Mucosa of descending colon (tissue), 3 donors: ENCODE measurements around the gene FSTL5. TPM values are rescaled to one million over a fixed set of nuclear protein-coding genes. Genes with fewer than 3 reads are reported as not detected.

Source experiments
- ATAC-seq: fragments of 200-7000 bp; cut with Tn5 transposase; one replicate; pipeline ENCODE4 v1.9.1; 2020; ENCODE audit warnings: mild to moderate bottlenecking, moderate library complexity
- DNase-seq, 3 donors: peaks; one replicate each; pipeline ENCODE4 v3.0.0-alpha.2; 2020
- H3K36me3 ChIP-seq: fragments of 200-600 bp; one replicate; pipeline ENCODE4 v1.8.0; 2021; ENCODE audit warnings: low read depth, mild to moderate bottlenecking
- H3K4me1 ChIP-seq: fragments of 200-600 bp; one replicate; pipeline ENCODE4 v1.8.0; 2021; ENCODE audit warnings: low read depth, mild to moderate bottlenecking
- H3K4me3 ChIP-seq: fragments of 200-600 bp; one replicate; pipeline ENCODE4 v1.8.0; 2021; ENCODE audit warnings: mild to moderate bottlenecking
- H3K9me3 ChIP-seq: fragments of 200-600 bp; one replicate; pipeline ENCODE4 v1.8.0; 2021; ENCODE audit warnings: mild to moderate bottlenecking
- intact Hi-C, 2 donors: fragments of 100-400 bp; cut with DNase I in 1 of 2; cut with micrococcal nuclease in 1 of 2; formaldehyde crosslinking; loops; one replicate each; pipeline versions ENCODE4 v1.11.0 to v1.11.1; 2022; cut with DNase I, micrococcal nuclease
- total RNA-seq, 3 donors: library from RNA; stranded (reverse); fragmentation: NEBNext Ultra II Directional in 2 of 3; extraction: Animal tissue kit (Norgen Biotek cat#: 25700) in 2 of 3; gene quantifications; one replicate each; pipeline versions ENCODE4 v1.2.1 to v1.2.4, GENCODE V29; 2021 to 2023
- TF ChIP-seq, protein P1 (sequence below): fragments of 200-600 bp; IDR thresholded peaks from one replicate; pipeline ENCODE4 v1.8.0; 2022; ENCODE audit warnings: antibody characterized with exemption, mild to moderate bottlenecking
- donor health status: DM: no; HTN: no; CAD: no; lungs with moderate emphysema.
- donor health status: DM: no; HTN: no; CAD: no.
- donor health status: DM: no; HTN: yes; CAD: no.

Gene FSTL5
- total RNA-seq, 3 donors from 2014 or later, result 1.8 TPM; not detected in 2

DNA sequence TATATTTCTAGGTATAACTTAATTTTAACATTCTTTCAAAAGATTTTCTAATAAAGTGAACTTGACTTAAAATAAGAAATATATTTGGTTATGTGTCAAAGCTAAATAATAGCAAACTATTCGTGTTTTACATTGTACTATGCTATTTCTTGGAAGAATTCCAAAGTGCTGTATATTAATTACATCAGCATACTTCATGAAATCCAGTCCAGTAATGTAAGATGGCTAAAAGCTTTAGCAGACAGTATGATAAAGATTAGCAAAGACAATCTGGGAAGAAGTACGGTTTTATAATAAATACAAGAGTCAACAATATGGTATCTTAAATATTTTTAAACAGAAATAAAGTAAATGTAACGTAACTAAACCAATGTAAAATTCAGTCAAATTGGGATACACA is 125.7 kb downstream of the FSTL5 start:
- ATAC-seq (no peak), DNase-seq (no peak)
- H3K36me3 ChIP-seq, result no peaks in the 10 kb centered on the region
- intact Hi-C loops, result no loop called here
- H3K9me3 ChIP-seq, result no peaks in the 10 kb centered on the region
- no peak overlapping the region for H3K4me3 ChIP-seq
- TF ChIP-seq, protein P1, sequence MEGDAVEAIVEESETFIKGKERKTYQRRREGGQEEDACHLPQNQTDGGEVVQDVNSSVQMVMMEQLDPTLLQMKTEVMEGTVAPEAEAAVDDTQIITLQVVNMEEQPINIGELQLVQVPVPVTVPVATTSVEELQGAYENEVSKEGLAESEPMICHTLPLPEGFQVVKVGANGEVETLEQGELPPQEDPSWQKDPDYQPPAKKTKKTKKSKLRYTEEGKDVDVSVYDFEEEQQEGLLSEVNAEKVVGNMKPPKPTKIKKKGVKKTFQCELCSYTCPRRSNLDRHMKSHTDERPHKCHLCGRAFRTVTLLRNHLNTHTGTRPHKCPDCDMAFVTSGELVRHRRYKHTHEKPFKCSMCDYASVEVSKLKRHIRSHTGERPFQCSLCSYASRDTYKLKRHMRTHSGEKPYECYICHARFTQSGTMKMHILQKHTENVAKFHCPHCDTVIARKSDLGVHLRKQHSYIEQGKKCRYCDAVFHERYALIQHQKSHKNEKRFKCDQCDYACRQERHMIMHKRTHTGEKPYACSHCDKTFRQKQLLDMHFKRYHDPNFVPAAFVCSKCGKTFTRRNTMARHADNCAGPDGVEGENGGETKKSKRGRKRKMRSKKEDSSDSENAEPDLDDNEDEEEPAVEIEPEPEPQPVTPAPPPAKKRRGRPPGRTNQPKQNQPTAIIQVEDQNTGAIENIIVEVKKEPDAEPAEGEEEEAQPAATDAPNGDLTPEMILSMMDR, result no peak
- H3K4me1 ChIP-seq, result no peaks in the 10 kb centered on the region

DNA sequence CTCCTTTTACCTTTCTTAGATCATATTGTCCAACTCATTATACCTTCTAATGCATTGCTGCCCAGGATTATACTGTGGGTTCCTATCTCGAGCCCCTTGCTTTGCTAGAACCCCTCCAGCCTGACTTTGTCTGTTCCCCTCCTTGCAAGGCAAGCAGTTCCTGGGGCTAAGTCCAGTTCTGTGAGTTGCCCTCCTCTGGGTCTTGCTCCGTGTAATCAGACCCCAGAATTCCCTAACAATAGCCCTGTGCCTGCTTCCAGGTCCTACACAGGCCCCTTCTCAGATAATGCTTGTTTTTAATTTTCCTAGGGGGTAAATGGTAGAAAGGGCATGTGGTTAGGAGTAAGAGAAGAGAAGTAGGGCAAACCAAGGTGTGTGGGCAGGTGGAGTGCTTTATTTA is 145.9 kb downstream of the FSTL5 start:
- intact Hi-C loops, result no loop called here

DNA sequence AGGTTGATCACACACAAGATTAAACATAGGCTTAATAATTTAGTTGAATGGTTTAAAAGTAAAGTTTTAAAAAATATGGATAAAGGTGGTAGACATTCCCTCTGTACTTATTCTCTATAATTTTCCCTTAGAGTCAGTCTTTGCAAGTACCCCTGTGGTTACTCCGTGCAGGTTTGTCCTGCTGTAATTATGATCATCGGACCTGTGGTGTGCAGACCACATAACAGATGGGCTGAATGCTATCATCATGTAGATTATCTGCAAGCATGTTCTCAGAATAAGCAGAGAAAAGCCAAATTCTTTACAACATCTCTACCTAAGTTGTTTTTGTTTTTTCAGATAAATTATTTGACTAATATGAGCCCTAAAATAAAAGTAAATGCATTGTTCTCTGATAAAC is 146.8 kb downstream of the FSTL5 start:
- no peak for DNase-seq
- TF ChIP-seq, protein P1, result no peak
- intact Hi-C loops, result no loop called here
- H3K4me1 ChIP-seq, result no peaks in the 10 kb centered on the region
- H3K36me3 ChIP-seq, result no peaks in the 10 kb centered on the region
- ATAC-seq, result no peak
- no peak overlapping the region for H3K4me3 ChIP-seq
- no peaks in the 10 kb centered on the region for H3K9me3 ChIP-seq

More for the DNA sequence above, 145.9 kb downstream of the FSTL5 start:
- Histone ChIP-seq H3K36me3 (no peaks in the 10 kb centered on the region), H3K4me3 (no peak overlapping the region), H3K9me3 (no peaks in the 10 kb centered on the region), H3K4me1 (no peaks in the 10 kb centered on the region)
- no peak for DNase-seq
- ATAC-seq, result no peak
- TF ChIP-seq, protein P1, result no peak

GRCh38 chr4:162016219-162016618 is 147.6 kb downstream of the FSTL5 start:
- TF ChIP-seq, protein P1, result no peak
- ATAC-seq, result no peak
- intact Hi-C loops, result no loop called here
- Histone ChIP-seq H3K36me3 (no peaks in the 10 kb centered on the region), H3K4me3 (no peak overlapping the region), H3K9me3 (no peaks in the 10 kb centered on the region), H3K4me1 (no peaks in the 10 kb centered on the region)
- no peak for DNase-seq

DNA sequence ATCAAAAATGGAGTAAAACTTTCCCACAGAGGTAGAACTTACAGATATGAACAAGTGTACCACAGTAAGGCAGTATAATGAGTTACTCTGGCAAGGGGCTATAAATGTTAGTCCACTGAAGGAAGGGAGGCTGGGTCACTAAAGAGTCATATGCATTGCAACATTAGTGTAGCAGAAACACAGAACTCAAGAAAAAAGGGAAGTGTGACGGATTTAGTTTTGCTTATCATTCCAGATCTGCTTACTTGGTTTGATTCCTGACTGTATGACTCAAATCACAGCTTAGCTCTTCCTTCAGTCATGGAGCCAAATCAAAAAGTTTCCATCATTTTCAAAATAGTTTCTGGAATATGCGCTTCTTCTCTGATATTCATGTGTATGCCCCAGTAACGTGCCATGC is 148.7 kb downstream of the FSTL5 start:
- Histone ChIP-seq H3K4me1 (no peaks in the 10 kb centered on the region), H3K4me3 (no peak overlapping the region), H3K9me3 (no peaks in the 10 kb centered on the region), H3K36me3 (no peaks in the 10 kb centered on the region)
- TF ChIP-seq, protein P1, result no peak
- intact Hi-C loops, result no loop called here
- DNase-seq, result no peak
- no peak for ATAC-seq

GRCh38 chr4:162011089-162011488 is 152.7 kb downstream of the FSTL5 start:
- no peak for ATAC-seq
- intact Hi-C loops, result no loop called here

More at GRCh38 chr4:162011089-162011488, 152.7 kb downstream of the FSTL5 start:
- TF ChIP-seq, protein P1, result no peak
- H3K9me3 ChIP-seq, result no peaks in the 10 kb centered on the region
- H3K4me1 ChIP-seq, result no peaks in the 10 kb centered on the region
- no peaks in the 10 kb centered on the region for H3K36me3 ChIP-seq
- no peak for DNase-seq
- no peak overlapping the region for H3K4me3 ChIP-seq
